Spinal cord (tissue), 10 donors: ENCODE measurements around the gene MLF2. TPM values are rescaled to one million over a fixed set of nuclear protein-coding genes. Genes with fewer than 3 reads are reported as not detected.
"Not testable (repeated sequence)": the region's sequence is repeated elsewhere in the genome, so short reads cannot be mapped to it uniquely, and the experiment has no call there.

Experiments
- DNase-seq, 6 donors: peaks; one replicate each; pipeline versions ENCODE4 v3.0.0 to v3.0.0-alpha.2; 2013 to 2015; ENCODE audit warnings: low spot score in 6 of 6, low read depth in 4 of 6
- H3K27ac ChIP-seq: one replicate; pipeline ENCODE4 v1.5.1; 2013; ENCODE audit warnings: low read depth, low read length, control low read depth
- H3K27me3 ChIP-seq: one replicate; pipeline ENCODE4 v1.6.1; 2013; ENCODE audit warnings: low read length; ENCODE audit not compliant: control insufficient read depth, insufficient read depth
- H3K36me3 ChIP-seq: one replicate; pipeline ENCODE4 v1.6.1; 2013; ENCODE audit warnings: low read length; ENCODE audit not compliant: control insufficient read depth, insufficient read depth
- H3K4me1 ChIP-seq: one replicate; pipeline ENCODE4 v1.6.1; 2013; ENCODE audit warnings: low read length; ENCODE audit not compliant: control insufficient read depth, insufficient read depth
- H3K4me3 ChIP-seq: one replicate; pipeline ENCODE4 v1.5.1; 2013; ENCODE audit warnings: low read depth, low read length, control low read depth
- H3K9me3 ChIP-seq: one replicate; pipeline ENCODE4 v1.6.1; 2013; ENCODE audit warnings: low read length; ENCODE audit not compliant: control insufficient read depth, insufficient read depth
- WGBS: methylation state at CpG from one replicate; pipeline ENCODE4 v1.1.5; 2013; ENCODE audit warnings: missing lambda C conversion rate; ENCODE audit not compliant: insufficient coverage; 5-methylcytosine and 5-hydroxymethylcytosine counted together
- polyA plus RNA-seq, 2 donors: library from polyadenylated mRNA; unstranded; fragments of 120-200 nt; gene quantifications; one replicate each; pipeline ENCODE4 v1.2.1, GENCODE V29; 2013; ENCODE audit not compliant: insufficient read length in 2 of 2
- total RNA-seq, 2 donors: library from RNA; depleted of rRNA in 1 of 2; stranded (reverse); fragments of 120-200 nt in 1 of 2; fragments of >200 nt in 1 of 2; gene quantifications; one replicate each; pipeline versions ENCODE4 v1.2.3 to v1.2.4, GENCODE V29; 2013 to 2014
- donor health status: healthy.

MLF2 gene
- total and polyA plus RNA-seq, 4 donors, result 91.4 to 319 (median 228) TPM

DNA sequence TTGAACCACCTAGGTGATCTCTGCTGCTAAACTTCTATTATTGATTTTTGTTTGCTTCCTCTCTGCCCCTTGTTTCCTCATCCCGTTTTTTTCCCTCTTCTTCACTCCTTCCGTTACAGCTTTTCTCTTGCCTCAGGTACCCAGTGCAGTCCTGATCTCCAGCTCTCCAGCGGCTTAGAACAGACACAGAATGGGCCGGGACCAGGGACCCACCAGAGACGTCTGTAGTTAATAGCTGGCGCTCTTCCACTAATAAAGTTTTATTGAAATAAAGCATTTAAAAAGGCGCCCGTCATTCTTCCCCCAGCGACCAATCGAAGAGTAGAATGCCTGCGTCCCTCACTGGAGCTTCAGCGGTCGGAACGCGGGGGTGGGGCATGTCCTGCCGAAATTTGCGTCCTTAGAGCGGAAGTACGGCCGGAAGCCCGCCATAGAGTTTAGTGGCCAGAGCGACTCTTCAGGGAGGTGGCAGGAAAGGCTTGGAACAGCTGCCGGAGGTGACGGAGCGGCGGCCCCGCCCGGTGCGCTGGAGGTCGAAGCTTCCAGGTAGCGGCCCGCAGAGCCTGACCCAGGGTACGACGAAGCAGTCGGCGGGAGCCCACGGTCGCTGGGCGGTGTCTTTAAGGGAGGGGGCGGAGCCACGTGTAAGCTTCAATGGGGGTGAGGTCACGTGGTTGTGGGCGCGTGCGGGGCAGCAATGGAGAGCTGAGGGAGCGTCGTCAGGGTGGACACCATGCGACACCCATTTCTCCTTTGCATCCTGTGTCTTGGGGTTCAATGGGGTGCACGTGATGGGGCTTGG is 29.1 kb downstream of the MLF2 start, which contains the start of gene COPS7A:
Gene COPS7A, plus strand, starts transcription at position 440 of the 802 bp plus-strand sequence. CDS start 611 bp downstream, outside the sequence.
- 0% methylated on average over 48 of the region's 49 CpGs for WGBS
- peak within 1 kb of the TSS; percentile 98 for H3K4me3 ChIP-seq
- H3K9me3 ChIP-seq, result no peaks in the 10 kb centered on the region

DNA sequence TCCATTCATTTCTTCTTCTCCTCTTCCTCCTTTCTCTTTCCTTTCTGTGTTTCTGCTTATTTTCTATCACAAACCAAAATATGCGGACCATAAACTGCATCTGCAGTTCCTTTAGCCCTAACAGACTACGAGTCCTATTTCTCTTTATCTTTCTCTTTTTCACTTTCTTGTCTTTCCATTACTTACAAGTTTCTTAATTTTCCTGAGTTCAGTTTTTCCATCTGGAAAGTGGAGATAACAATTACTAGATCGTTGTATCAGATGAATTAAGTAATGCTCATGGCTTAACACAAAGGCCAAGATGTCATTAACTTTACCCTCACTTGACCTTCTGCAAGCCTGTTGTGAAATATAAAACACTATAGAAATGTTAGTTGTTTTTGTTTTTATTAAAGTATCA is 30.1 kb downstream of the MLF2 start:
- H3K27ac ChIP-seq, result no peak overlapping the region
- no peak overlapping the region for H3K4me3 ChIP-seq
- peaks cover 7% of the 10 kb centered on the region for H3K36me3 ChIP-seq
- peaks cover 2% of the 10 kb centered on the region for H3K27me3 ChIP-seq
- DNase-seq, result no peak
- H3K9me3 ChIP-seq, result no peaks in the 10 kb centered on the region
- peaks cover 13% of the 10 kb centered on the region for H3K4me1 ChIP-seq
- WGBS, result 100% methylated on average over 1 of the region's 3 CpGs

More for the DNA sequence above, 29.1 kb downstream of the MLF2 start, which contains the start of gene COPS7A:
- DNase-seq, result peak; percentile 91 to 99 (median 96)
- Histone ChIP-seq H3K36me3 (peaks cover 15% of the 10 kb centered on the region), H3K27me3 (peaks cover 2% of the 10 kb centered on the region), H3K27ac (peak within 1 kb of the TSS; percentile 97), H3K4me1 (peaks cover 13% of the 10 kb centered on the region)

DNA sequence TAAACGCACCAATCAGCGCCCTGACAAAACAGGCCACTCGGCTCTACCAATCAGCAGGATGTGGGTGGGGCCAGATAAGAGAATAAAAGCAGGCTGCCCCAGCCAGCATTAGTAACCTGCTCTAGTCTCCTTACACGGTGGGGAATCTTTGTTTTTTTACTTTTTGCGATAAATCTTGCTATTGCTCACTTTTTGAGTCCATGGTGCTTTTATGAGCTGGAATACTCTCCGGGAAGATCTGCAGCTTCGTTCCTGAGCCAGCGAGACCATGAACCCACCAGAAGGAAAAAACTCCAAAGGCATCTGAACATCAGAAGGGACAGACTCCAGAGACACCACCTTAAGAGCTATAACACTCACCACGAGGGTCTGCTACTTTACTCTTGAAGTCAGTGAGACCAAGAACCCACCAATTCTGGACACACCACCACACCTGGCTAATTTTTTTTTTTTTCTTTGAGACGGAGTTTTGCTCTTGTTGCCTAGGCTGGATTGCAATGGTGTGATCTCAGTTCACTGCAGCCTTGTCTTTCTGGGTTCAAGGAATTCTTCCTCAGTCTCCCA is 36.0 kb downstream of the MLF2 start:
- Histone ChIP-seq H3K4me1 (no peaks in the 10 kb centered on the region), H3K36me3 (no peaks in the 10 kb centered on the region), H3K4me3 (no peak overlapping the region), H3K27me3 (peaks cover 2% of the 10 kb centered on the region), H3K27ac (no peak overlapping the region), H3K9me3 (no peaks in the 10 kb centered on the region)
- DNase-seq, result no peak
- WGBS, result 73% methylated on average over 2 of the region's 10 CpGs

DNA sequence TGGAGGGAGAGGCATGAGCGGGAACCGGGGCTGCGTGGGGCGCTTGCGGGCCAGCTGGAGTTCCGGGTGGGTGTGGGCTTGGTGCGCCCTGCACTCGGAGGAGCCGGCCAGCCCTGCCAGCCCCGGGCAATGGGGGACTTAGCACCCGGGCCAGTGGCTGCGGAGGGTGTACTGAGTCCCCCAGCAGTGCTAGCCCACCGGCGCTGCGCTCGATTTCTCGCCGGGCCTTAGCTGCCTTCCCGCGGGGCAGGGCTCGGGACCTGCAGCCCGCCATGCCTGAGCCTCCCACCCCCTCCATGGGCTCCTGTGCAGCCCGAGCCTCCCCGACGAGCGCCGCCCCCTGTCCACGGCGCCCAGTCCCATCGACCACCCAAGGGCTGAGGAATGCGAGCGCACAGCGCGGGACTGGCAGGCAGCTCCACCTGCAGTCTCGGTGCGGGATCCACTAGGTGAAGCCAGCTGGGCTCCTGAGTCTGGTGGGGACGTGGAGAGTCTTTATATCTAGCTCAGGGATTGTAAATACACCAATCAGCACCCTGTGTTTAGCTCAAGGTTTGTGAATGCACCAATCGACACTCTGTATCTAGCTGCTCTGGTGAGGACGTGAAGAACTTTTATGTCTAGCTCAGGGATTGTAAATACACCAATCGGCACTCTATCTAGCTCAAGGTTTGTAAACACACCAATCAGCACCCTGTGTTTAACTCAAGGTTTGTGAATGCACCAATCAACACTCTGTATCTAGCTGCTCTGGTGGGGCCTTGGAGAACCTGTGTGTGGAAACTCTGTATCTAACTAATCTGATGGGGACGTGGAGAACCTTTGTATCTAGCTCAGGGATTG is 36.7 kb downstream of the MLF2 start:
- H3K27me3 ChIP-seq, DNase-seq, H3K36me3 ChIP-seq, H3K9me3 ChIP-seq, H3K4me3 ChIP-seq, H3K4me1 ChIP-seq, H3K27ac ChIP-seq: not testable (repeated sequence)
- 95% methylated on average over 10 of the region's 41 CpGs for WGBS

DNA sequence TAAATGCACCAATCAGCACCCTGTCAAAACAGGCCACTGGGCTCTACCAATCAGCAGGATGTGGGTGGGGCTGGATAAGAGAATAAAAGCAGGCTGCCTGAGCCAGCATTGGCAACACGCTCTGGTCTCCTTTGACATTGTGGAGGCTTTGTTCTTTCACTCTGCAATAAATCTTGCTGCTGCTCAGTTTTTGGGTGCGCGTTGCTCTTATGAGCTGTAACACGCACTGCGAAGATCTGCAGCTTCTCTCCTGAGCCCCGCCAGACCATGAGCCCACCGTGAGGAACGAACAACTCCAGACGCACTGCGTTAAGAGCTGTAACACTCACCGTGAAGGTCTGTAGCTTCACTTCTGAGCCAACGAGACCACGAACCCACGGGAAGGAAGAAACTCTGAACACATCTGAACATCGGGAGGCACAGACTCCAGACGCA is 44.0 kb downstream of the MLF2 start:
- no peaks in the 10 kb centered on the region for H3K27me3 ChIP-seq
- H3K4me3 ChIP-seq, result no peak overlapping the region
- no peaks in the 10 kb centered on the region for H3K9me3 ChIP-seq
- no peak overlapping the region for H3K27ac ChIP-seq
- DNase-seq, result no peak
- WGBS, result 64% methylated on average over 16 of the region's 16 CpGs
- H3K36me3 ChIP-seq, result no peaks in the 10 kb centered on the region
- H3K4me1 ChIP-seq, result no peaks in the 10 kb centered on the region

DNA sequence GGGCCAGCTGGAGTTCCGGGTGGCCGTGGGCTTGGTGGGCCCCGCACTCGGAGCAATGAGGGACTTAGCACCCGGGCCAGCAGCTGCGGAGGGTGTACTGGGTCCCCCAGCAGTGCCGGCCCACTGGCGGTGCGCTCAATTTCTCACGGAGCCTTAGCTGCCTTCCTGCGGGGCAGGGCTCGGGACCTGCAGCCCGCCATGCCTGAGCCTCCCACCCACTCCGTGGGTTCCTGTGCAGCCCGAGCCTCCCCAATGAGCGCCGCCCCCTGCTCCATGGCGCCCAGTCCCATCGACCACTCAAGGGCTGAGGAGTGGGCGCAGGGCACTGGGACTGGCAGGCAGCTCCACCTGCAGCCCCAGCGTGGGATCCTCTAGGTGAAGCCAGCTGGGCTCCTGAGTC is 44.6 kb downstream of the MLF2 start:
- not testable (repeated sequence) for H3K4me3 ChIP-seq, H3K36me3 ChIP-seq, H3K4me1 ChIP-seq, H3K27me3 ChIP-seq, H3K27ac ChIP-seq, DNase-seq, H3K9me3 ChIP-seq
- WGBS, result 94% methylated on average over 21 of the region's 21 CpGs

DNA sequence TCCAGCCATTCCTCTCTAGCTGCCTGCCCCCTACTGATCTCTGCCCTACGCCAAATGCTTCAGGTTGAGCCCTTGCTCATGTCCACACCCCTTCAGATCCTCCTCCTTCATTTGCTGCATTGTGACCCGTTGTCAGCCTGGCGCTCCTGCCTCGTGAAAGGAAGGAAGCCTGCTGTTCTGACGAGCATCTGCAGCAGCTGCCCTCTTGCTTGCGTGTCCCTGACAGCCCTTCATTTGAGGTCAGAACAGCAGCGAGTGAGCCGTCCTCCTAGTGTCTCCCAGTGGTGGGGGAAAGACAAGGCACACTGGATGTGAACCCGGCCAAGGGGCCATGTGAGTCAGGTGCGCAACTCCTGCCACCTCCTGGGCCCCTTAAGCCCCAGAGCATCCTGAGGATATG is 49.3 kb downstream of the MLF2 start:
- no peak for DNase-seq
- peaks cover 21% of the 10 kb centered on the region for H3K4me1 ChIP-seq
- no peaks in the 10 kb centered on the region for H3K9me3 ChIP-seq
- H3K27ac ChIP-seq, result no peak overlapping the region
- H3K4me3 ChIP-seq, result no peak overlapping the region
- 14% methylated on average over 10 of the region's 10 CpGs for WGBS
- peaks cover 20% of the 10 kb centered on the region for H3K27me3 ChIP-seq
- no peaks in the 10 kb centered on the region for H3K36me3 ChIP-seq

DNA sequence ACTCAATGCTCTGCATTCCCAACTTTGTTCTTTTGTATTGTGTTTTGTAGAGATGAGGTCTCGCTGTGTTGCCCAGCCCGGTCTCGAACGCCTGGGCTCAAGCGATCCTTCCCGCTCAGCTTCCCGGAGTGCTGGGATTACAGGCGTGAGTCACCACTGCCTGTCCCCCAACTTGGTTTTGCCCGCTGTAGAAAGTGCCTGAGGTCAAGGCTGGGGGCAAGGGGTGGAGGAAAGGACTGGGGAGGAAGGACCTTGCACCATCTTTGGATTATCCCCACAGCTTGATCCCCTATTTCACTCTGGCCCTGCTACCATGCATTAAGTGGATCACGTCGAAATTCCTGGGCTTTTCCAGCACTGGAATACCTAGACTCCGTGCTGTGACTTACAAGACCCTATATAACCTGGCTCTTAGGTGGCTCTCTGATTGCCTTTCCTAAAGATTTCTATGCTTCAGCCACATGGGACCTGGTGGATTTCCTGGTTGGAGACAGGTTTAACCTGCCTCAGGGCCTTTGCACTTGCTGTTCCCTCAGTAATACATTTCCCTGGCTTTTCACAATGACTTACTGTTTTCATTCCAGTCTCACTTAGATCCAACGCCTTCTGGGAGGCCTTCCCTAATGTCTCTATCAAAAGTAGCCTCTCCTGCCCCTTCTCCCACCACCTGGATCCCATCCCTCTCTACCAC is 51.7 kb downstream of the MLF2 start:
- WGBS, result 25% methylated on average over 13 of the region's 13 CpGs
- peaks cover 20% of the 10 kb centered on the region for H3K27me3 ChIP-seq
- peak overlapping the region; percentile 25 for H3K27ac ChIP-seq
- DNase-seq, result no peak
- H3K4me3 ChIP-seq, result peak overlapping the region; percentile 58
- no peaks in the 10 kb centered on the region for H3K9me3 ChIP-seq
- H3K4me1 ChIP-seq, result peaks cover 21% of the 10 kb centered on the region
- H3K36me3 ChIP-seq, result peaks cover 16% of the 10 kb centered on the region

DNA sequence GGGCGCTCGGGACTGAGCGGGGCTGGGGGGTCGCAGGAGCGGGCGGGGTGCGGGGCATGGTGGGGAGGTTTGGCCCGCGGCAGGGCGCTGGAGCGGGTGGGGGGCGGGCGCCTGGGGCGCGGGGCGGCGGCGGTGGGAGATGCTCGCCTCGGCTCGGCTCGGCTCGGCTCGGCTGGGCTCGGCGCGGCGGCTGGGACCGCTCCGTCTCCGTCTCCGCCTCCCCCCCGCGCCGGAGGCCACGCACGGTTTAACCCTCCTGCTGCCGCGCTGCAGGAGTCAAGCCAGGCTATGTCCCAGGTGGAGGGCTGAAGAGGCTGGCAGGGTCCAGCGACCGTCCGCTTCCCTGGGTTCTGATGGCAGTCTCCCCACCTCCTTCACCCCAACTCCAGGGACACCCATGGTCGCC is 52.3 kb downstream of the MLF2 start, which contains the start of gene PIANP:
Gene PIANP, minus strand, starts transcription at position 170 of the 406 bp plus-strand sequence. CDS start 2,754 bp downstream, outside the sequence.
- peak in 3 of 6 donors; percentile 46 to 89 (median 87) for DNase-seq
- H3K4me3 ChIP-seq, result peak within 1 kb of the TSS; percentile 58
- peaks cover 21% of the 10 kb centered on the region for H3K4me1 ChIP-seq
- H3K27me3 ChIP-seq, result peaks cover 20% of the 10 kb centered on the region
- peaks cover 22% of the 10 kb centered on the region for H3K36me3 ChIP-seq
- WGBS, result 0% methylated on average over 38 of the region's 43 CpGs
- H3K27ac ChIP-seq, result peak within 1 kb of the TSS; percentile 25
- H3K9me3 ChIP-seq, result no peaks in the 10 kb centered on the region
